Measurements from ENCODE around the gene BPGM. TPM values are rescaled to one million over a fixed set of nuclear protein-coding genes. Genes with fewer than 3 reads are reported as not detected.

BPGM gene
- total and polyA plus RNA-seq, 2 donors (not counting 1 experiment from before 2014, with no cell fraction given) = 7.0 to 9.7 TPM

DNA sequence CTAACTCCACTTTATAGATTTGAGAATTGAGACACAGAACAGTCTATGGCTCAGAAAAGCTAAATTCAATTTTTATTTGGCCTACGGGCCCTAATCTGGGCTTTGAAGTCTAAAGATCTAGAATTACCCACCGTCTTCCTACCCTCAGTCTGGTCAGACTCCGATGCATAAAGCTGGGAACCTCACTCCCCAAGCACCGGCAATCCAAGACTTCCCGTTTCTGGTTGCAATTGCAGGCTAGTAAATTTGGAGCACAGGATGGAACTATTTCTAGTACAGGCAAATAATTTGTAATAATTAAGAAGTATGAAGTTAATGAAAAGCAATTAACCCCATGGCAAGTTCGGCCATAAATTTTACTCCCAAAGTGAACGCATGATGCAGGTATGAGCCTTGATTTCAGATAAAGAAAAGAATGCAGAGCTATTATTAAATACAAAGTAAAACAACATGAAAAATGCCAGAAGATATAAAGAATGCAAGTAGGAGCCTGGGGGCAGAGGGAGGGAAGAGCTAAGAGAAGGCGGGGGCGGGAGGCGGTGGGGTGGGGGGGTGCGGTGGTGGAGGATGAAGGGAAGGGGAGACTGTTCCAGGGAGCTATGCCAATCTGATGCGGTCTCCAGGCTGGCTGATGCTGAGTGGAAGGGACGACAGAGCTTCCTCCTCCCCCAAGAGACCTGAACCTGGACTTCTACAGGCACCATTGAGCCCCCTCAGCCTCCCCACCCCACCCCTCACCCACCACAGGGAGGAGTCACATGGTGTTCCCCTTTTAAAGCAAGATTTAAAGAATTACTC is 45.1 kb downstream of the BPGM start:
- ChIA-PET POLR2A (no interaction called here), CTCF (no interaction called here)
- Mint-ChIP-seq H3K27ac (no peak overlapping the region), H3K4me3 (no peak overlapping the region), H3K4me1 (no peaks in the 10 kb centered on the region), H3K27me3 (peaks cover 41% of the 10 kb centered on the region), H3K9me3 (ENCODE audit: insufficient read depth) (no peaks in the 10 kb centered on the region)
- no peaks in the 10 kb centered on the region for H4K20me1 ChIP-seq (ENCODE audit: control insufficient read depth, insufficient read depth, low read length, poor library complexity, severe bottlenecking)
- intact Hi-C loops (cut with micrococcal nuclease) = no loop called here
- H2AFZ ChIP-seq (ENCODE audit: insufficient read depth, low read depth, low read length, poor library complexity, severe bottlenecking) = no peak overlapping the region
- H3K79me2 ChIP-seq (ENCODE audit: control insufficient read depth, insufficient read depth, low read length) = no peaks in the 10 kb centered on the region
- WGBS (ENCODE audit: insufficient coverage) = 88% methylated on average over 5 of the region's 13 CpGs
- no peak for TF ChIP-seq EZH2 (IDR thresholded peaks at IDR 0.05; ENCODE audit: borderline replicate concordance, insufficient read depth, low read depth, low read length, poor library complexity, severe bottlenecking)
- no peak for TF ChIP-seq CTCF (IDR thresholded peaks at IDR 0.05)
- H3K4me2 ChIP-seq (replicated peaks; ENCODE audit: low read depth, low read length, poor library complexity, severe bottlenecking) = no peak overlapping the region
- H3K4me3 ChIP-seq (ENCODE audit: control extremely low read depth in 1 of 5, extremely low read depth in 1 of 5, insufficient read depth in 1 of 5, low read depth in 2 of 5, low read length in 4 of 5) = no peak overlapping the region
- H3K9me3 ChIP-seq (ENCODE audit: control extremely low read depth in 1 of 3, control insufficient read depth in 2 of 3, insufficient read depth in 1 of 3, low read length in 2 of 3) = no peaks in the 10 kb centered on the region
- no peak overlapping the region for H3K9ac ChIP-seq (ENCODE audit: low read length)
- ATAC-seq (ENCODE audit: low read depth) (no peak), DNase-seq (no peak)
- H3K4me1 ChIP-seq (ENCODE audit: control insufficient read depth in 2 of 2, insufficient read depth in 2 of 2, low read length in 2 of 2) = no peaks in the 10 kb centered on the region
- H3K27ac ChIP-seq (ENCODE audit: low read length in 2 of 2) = no peak overlapping the region
- H3K27me3 ChIP-seq (replicated peaks in 1 of 4; ENCODE audit: control extremely low read depth in 1 of 4, control insufficient read depth in 3 of 4, insufficient read depth in 4 of 4, low read length in 3 of 4) = peaks cover 0 to 7% (median 1%) of the 10 kb centered on the region in 4 experiments
- H3K36me3 ChIP-seq (replicated peaks in 1 of 2; ENCODE audit: control extremely low read depth in 1 of 2, control insufficient read depth in 1 of 2, extremely low read depth in 1 of 2, insufficient read depth in 2 of 2, low read length in 1 of 2) = no peaks in the 10 kb centered on the region

GRCh38 chr7:134692344-134692705 is 45.7 kb downstream of the BPGM start:
- POLR2A ChIA-PET = no interaction called here
- CTCF ChIA-PET = no interaction called here
- H2AFZ ChIP-seq (ENCODE audit: insufficient read depth, low read depth, low read length, poor library complexity, severe bottlenecking) = no peak overlapping the region
- WGBS (ENCODE audit: insufficient coverage) = 25% methylated on average over 1 of the region's 2 CpGs
- Mint-ChIP-seq H3K4me1 (no peaks in the 10 kb centered on the region), H3K27ac (no peak overlapping the region), H3K9me3 (ENCODE audit: insufficient read depth) (no peaks in the 10 kb centered on the region), H3K4me3 (no peak overlapping the region), H3K27me3 (peaks cover 40% of the 10 kb centered on the region)
- H3K4me2 ChIP-seq (replicated peaks; ENCODE audit: low read depth, low read length, poor library complexity, severe bottlenecking) = no peak overlapping the region
- DNase-seq (no peak), ATAC-seq (ENCODE audit: low read depth) (no peak)
- no peaks in the 10 kb centered on the region for H3K9me3 ChIP-seq (ENCODE audit: control extremely low read depth in 1 of 3, control insufficient read depth in 2 of 3, insufficient read depth in 1 of 3, low read length in 2 of 3)
- H3K4me1 ChIP-seq (ENCODE audit: control insufficient read depth in 2 of 2, insufficient read depth in 2 of 2, low read length in 2 of 2) = no peaks in the 10 kb centered on the region
- H3K36me3 ChIP-seq (replicated peaks in 1 of 2; ENCODE audit: control extremely low read depth in 1 of 2, control insufficient read depth in 1 of 2, extremely low read depth in 1 of 2, insufficient read depth in 2 of 2, low read length in 1 of 2) = no peaks in the 10 kb centered on the region
- no peak overlapping the region for H3K27ac ChIP-seq (ENCODE audit: low read length in 2 of 2)
- TF ChIP-seq EZH2 (IDR thresholded peaks at IDR 0.05; ENCODE audit: borderline replicate concordance, insufficient read depth, low read depth, low read length, poor library complexity, severe bottlenecking) = no peak
- no peak for TF ChIP-seq CTCF (IDR thresholded peaks at IDR 0.05)
- H3K9ac ChIP-seq (ENCODE audit: low read length) = no peak overlapping the region
- H3K79me2 ChIP-seq (ENCODE audit: control insufficient read depth, insufficient read depth, low read length) = no peaks in the 10 kb centered on the region
- intact Hi-C loops (cut with micrococcal nuclease) = no loop called here
- no peaks in the 10 kb centered on the region for H4K20me1 ChIP-seq (ENCODE audit: control insufficient read depth, insufficient read depth, low read length, poor library complexity, severe bottlenecking)
- no peak overlapping the region for H3K4me3 ChIP-seq (ENCODE audit: control extremely low read depth in 1 of 5, extremely low read depth in 1 of 5, insufficient read depth in 1 of 5, low read depth in 2 of 5, low read length in 4 of 5)
- peaks cover 0 to 7% (median 0%) of the 10 kb centered on the region in 4 experiments for H3K27me3 ChIP-seq (replicated peaks in 1 of 4; ENCODE audit: control extremely low read depth in 1 of 4, control insufficient read depth in 3 of 4, insufficient read depth in 4 of 4, low read length in 3 of 4)
